Glomerular endothelial cell (primary cell): ENCODE measurements around the gene XIRP1. TPM values are rescaled to one million over a fixed set of nuclear protein-coding genes. Genes with fewer than 3 reads are reported as not detected.

Source experiments
- DNase-seq: peaks from one replicate; pipeline ENCODE4 v3.0.0-alpha.2; 2011; ENCODE audit warnings: low read depth, low spot score; ENCODE audit errors: extremely low read depth
- total RNA-seq: library from RNA; depleted of rRNA; stranded (reverse); fragments of >200 nt; gene quantifications from 2 replicates; pipeline ENCODE4 v1.2.3, GENCODE V29; 2015

Gene XIRP1
- total RNA-seq, 1 donor from 2014 or later: not detected

- DNase-seq: no peak
Observed at GRCh38 chr3:39168156-39168780, 24.1 kb downstream of the XIRP1 start.

DNA sequence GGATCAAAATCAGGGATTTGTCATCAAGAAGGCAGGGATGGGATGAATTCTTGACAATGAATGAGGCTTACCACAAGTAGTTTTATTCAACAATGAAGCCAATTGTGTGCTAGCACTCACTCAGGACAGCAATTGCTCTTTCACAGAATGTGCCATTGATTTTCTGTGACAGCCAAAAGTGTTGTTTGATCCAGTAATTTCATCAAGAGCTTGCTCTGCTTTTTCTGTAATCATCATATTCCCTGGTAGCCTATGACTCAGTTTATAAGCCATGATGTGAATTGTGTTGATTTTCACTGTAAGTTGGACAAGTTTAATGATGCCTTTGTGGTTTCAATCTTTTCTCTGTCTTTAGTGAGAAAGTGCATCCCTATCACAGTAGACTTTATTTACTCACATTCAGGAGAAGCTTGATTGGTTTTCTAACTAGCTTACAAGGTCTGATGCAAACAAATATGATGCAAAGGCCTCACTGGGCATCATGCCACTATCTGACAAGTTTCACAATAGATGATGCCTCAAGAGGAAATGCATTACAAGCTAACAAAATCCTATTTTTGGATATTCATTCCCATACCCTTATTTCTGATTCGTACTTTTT, 25.4 kb downstream of the XIRP1 start:
- DNase-seq: peak; percentile 64

GRCh38 chr3:39166134-39166710, 26.2 kb downstream of the XIRP1 start:
- peak; percentile 65 for DNase-seq

DNA sequence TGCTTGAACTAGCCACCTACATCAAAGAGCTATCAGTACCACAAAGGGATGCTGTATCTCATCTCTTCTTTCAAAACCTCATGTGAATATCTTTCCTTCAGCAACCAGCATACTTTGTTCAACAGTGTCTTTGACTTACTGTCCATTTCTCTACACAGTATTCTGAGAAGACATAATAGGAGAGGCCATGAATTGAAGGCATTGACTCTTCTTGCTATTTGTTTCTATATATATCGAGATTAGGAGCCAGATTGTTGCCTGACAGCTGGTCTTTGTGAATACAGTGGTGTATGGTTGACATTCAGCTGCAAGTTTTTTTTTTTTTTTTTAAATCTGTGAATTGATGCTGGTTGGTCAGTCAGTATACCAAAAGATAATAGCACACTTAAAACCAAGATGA, 26.9 kb downstream of the XIRP1 start:
- DNase-seq: no peak

DNA sequence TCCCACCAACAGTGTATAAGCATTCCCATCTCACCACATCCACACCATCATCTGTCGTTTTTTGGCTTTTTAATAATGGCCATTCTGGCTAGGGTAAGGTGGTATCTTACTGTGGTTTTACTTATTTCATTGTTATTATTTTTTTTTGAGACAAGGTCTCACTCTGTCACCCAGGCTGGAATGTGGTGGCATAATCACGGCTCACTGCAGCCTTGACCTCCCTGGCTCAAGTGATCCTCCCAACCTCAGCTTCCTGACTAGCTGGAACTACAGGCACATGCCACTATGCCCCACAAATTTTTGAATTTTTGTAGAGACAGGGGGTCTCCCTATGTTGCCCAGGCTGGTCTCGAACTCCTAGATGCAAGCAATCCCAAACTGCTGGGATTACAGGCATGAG, 28.0 kb downstream of the XIRP1 start:
- no peak for DNase-seq

DNA sequence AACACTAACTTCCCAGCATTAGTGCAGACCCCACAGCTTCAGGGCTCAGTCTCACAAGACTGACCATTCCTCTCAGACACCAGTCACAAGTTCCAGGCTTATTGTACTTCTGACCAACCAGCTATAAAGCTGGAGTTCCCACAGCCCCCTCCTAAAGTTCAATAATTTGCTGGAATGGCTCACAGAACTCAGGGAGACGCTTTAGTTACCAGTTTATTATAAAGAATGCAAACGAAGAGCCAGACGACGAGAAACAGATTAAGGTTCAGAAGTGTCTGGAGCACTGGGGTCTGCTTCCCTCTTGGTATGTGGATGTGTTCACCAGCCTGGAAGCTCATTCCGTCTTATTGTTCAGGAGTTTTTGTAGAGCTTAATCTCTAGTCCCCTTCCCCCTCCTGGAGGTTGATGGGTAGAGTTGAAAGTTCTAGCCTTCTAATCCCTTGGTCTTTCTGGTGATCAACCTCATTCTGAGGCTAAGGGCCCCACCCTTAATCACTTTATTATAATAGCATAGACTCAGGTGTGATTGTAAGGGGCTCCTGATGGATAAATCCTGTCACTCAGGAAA, 34.2 kb downstream of the XIRP1 start:
- DNase-seq: no peak

- DNase-seq: no peak
Observed at GRCh38 chr3:39157359-39157758, 35.0 kb downstream of the XIRP1 start.

GRCh38 chr3:39156421-39156820, 36.0 kb downstream of the XIRP1 start:
- DNase-seq: no peak

GRCh38 chr3:39154280-39155021, 37.9 kb downstream of the XIRP1 start:
- DNase-seq: no peak

DNA sequence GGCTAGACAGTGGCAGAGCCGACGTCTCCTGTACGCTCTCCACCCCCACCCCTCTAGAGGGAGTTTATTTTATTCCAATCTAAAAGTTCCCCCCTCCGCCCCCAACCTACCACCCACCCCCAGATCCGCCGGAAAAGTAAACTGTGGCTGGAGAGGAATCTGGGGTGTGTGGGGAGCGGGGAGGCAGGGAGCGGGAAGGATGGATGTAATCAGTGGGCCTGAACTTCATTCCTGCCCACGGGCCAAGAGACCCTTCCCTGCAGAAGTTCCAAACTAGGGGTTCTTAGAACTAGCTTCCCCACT, 38.5 kb downstream of the XIRP1 start:
- no peak for DNase-seq

GRCh38 chr3:39150803-39151631, 41.4 kb downstream of the XIRP1 start:
- peak; percentile 81 for DNase-seq

GRCh38 chr3:39150148-39150802, 42.1 kb downstream of the XIRP1 start:
- no peak for DNase-seq

DNA sequence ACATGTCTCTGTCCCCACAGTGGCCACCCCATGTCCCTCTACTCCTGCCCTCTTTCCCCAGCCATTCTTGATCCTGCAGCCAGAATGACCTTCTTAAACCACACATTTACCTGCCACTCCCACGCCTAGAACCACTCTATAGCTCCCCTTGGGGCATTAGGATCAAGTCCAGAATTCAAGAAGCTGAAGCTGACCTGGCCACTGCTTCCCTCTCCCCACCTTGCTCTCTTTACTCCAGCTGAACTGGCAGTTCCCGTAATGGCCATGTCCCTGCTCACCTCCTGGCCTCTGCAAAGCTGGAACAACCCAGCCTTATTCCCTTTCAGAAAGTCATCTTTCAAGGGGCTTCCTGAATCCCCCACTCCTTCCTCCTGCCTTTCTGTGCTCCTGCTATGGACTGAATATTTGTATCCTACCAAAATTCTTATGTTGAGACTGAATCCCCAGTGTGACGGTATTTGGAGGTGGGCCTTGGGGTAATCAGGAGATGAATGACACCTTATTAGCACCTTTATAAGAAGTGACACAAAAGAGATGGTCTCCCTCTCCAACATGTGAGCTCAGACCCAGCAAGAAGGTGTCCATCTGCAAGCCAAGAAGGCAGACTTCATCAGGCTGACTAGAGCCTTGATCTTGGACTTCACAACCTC, 42.8 kb downstream of the XIRP1 start:
- DNase-seq: no peak

GRCh38 chr3:39149059-39149455, 43.3 kb downstream of the XIRP1 start:
- DNase-seq: no peak

GRCh38 chr3:39148435-39149058, 43.8 kb downstream of the XIRP1 start:
- DNase-seq: no peak

GRCh38 chr3:39147711-39148434, 44.5 kb downstream of the XIRP1 start:
- DNase-seq: no peak

DNA sequence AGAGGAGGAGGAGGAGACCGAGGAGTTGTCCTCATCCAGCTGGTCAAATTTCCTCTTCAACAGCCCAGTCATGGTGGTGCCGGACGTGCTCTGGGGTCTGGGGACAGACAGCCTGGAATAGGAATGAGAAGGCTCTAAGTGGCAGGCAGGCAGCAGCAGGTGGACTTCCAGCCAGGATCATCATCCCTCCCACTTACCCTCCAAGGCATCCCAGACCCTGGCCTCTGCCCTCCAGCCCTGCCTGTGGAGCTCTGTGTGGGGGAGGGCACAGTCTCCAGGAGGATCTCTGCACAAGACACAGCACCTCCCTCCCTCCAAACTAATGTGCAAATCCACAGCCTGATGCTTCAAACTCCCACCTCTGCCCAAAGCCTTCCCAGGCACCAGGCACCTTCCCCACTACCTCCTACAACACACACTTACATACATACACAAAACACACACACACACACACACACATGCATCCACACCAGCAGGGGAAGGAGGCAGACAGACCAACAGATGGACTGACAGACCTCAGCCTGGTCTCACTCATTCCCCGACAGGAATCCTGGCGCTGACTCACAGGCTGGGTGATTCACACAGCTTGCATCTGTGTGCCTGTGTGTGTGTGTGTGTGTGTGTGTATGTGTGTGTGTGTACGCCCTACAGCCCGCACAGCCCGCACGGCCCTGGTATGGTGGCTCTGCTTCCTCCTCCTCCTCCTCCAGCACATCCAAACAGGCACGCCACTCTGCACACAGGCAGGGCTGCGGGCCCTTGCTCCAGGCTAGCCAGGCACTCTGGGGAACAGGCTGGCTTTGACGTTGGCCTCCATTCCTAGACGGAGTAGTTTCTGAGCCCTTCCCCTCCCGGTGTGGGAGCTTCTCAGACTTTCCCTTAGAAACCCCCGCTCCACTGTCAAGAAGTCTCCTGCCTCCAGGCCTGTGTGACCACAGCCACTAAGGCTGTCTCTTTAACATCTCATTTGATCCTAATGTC, 45.5 kb downstream of the XIRP1 start:
- peak; percentile 84 for DNase-seq
